ENCODE data around the gene EHD4.

The EHD4 gene

DNA sequence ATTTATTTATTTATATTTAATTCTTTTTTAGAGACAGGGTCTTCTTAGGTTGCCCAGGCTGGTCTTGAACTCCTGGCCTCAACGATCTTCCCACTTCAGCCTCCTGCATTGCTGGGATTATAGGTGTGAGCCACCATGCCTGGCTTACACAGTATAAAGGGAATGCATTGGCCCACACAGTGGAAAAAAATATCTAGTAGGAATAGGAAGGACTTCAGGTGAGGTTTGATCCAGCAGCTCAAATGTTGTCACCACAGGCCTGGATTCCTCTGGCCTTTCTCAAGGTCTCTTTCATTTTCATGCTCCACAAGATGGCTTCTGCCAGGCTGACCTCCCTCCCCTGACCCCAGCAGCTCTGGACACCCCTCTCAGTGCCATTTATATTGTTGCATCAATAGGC is 76.4 kb downstream of the EHD4 start:
- Histone ChIP-seq H3K4me1 (ENCODE audit: control insufficient read depth, insufficient read depth, low read length) (peaks cover 7% of the 10 kb centered on the region), H3K27ac (ENCODE audit: extremely low read depth, low read depth, low read length) (no peak overlapping the region), H3K36me3 (ENCODE audit: control insufficient read depth in 2 of 2, insufficient read depth in 1 of 2, low read length in 2 of 2) (peaks cover 0 to 5% of the 10 kb centered on the region in 2 experiments; a peak in 1 of 3 replicates), H3K9me3 (ENCODE audit: control insufficient read depth, insufficient read depth, low read depth, low read length) (no peaks in the 10 kb centered on the region), H3K4me3 (ENCODE audit: low read depth, low read length) (no peak overlapping the region)
- TF ChIP-seq IKZF3 (tag by site-specific recombination; IDR thresholded peaks at IDR 0.05) (no peak), ZNF19 (tag by site-specific recombination; IDR thresholded peaks at IDR 0.05; ENCODE audit: low read depth) (no peak), SP2 (tag by site-specific recombination; IDR thresholded peaks at IDR 0.05) (no peak), ZNF366 (tag by site-specific recombination; conservative IDR thresholded peaks at IDR 0.05) (no peak)
- POLR2A ChIA-PET, result no interaction called here
- CTCF ChIA-PET, result no interaction called here

DNA sequence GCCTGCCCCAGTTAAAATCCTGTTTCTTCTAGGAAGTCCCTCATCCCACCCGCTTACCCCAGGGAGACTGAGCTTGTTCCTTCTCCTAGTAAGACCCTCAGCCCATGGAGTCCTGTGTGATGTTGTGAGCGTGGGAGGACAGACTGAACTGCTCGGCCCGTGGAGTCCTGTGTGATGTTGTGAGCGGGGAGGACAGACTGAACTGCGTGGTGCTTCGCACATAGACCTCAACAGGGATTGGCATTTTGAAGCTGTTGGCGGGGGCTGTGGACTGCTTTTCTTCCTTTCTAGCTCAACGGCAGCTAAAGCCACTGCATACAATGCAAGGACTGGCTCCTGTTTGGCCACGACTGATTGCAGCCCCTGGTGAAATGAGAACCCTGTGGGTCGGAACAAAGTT is 76.9 kb downstream of the EHD4 start:
- Histone ChIP-seq H3K4me1 (ENCODE audit: control insufficient read depth, insufficient read depth, low read length) (peaks cover 7% of the 10 kb centered on the region), H3K9me3 (ENCODE audit: control insufficient read depth, insufficient read depth, low read depth, low read length) (no peaks in the 10 kb centered on the region), H3K36me3 (ENCODE audit: control insufficient read depth in 2 of 2, insufficient read depth in 1 of 2, low read length in 2 of 2) (peaks cover 0 to under 1% of the 10 kb centered on the region in 2 experiments; a peak in 1 of 3 replicates), H3K27ac (ENCODE audit: extremely low read depth, low read depth, low read length) (no peak overlapping the region), H3K4me3 (ENCODE audit: low read depth, low read length) (no peak overlapping the region)
- ChIA-PET POLR2A (no interaction called here), CTCF (interaction anchor here (0.9 kb wide), 1 partner anchor 9 kb away, joined by 8 read pairs; no protein-coding TSS in a partner anchor)
- no peak for TF ChIP-seq ZNF112 (tag by site-specific recombination; IDR thresholded peaks at IDR 0.05)
- TF ChIP-seq, protein P1, sequence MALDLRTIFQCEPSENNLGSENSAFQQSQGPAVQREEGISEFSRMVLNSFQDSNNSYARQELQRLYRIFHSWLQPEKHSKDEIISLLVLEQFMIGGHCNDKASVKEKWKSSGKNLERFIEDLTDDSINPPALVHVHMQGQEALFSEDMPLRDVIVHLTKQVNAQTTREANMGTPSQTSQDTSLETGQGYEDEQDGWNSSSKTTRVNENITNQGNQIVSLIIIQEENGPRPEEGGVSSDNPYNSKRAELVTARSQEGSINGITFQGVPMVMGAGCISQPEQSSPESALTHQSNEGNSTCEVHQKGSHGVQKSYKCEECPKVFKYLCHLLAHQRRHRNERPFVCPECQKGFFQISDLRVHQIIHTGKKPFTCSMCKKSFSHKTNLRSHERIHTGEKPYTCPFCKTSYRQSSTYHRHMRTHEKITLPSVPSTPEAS (tag by site-specific recombination; IDR thresholded peaks at IDR 0.05), result no peak
- TF ChIP-seq ZNF585B (tag by site-specific recombination; IDR thresholded peaks at IDR 0.05), result no peak
- no peak for TF ChIP-seq KLF9 (tag by site-specific recombination; IDR thresholded peaks at IDR 0.05; ENCODE audit: low read depth)
- TF ChIP-seq ZNF747 (tag by site-specific recombination; IDR thresholded peaks at IDR 0.05), result no peak

DNA sequence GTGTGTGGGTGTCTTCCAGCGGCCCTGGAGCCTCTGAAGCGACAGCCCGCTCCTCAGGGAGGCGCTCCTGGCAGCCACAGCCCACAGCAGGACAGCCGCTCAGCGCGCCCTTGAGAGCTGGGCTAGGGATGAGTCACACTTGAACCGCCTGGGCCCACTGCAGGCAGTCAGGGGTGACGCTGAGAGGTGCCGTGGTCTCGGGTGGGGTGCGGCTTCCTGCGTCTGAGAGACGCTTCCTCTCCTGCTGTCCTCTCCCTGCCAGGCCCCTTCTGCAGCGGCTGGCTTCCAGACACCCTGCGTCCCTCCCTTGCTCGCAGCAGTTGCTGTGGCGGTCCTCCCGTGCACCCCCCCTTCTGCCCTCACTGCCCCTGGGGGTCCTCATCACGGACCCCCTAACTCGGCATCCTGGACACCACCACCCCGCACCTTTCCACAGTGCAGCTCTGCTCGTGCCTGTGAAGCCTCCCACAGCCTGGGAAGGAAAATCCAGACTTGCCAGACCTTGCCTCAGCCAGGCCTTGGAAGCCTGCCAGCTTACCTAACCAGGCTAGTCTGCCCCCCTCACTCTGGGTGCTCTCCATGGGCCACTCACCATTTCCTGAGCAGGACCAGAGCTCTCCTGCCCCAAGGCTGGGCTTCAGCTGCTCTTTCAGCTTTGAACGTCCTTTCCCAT is 77.4 kb downstream of the EHD4 start:
- no peak overlapping the region for H3K4me3 ChIP-seq (ENCODE audit: low read depth, low read length)
- peak overlapping the region; percentile 31; the same call in 1 of the 2 replicates for H3K27ac ChIP-seq (ENCODE audit: extremely low read depth, low read depth, low read length)
- no peak for TF ChIP-seq PBX3 (CRISPR knock-in tag; IDR thresholded peaks at IDR 0.05)
- TF ChIP-seq ZNF423 (tag by site-specific recombination; IDR thresholded peaks at IDR 0.05), result peak; percentile 73; the same call in 1 of the 2 replicates
- TF ChIP-seq ZNF596 (tag by site-specific recombination; IDR thresholded peaks at IDR 0.05), result no peak
- TF ChIP-seq ZNF529 (tag by site-specific recombination; IDR thresholded peaks at IDR 0.05; ENCODE audit: insufficient replicate concordance), result no peak
- no peak for TF ChIP-seq ZNF37A (tag by site-specific recombination; IDR thresholded peaks at IDR 0.05)
- no peak for TF ChIP-seq ATF2 (tag by site-specific recombination; IDR thresholded peaks at IDR 0.05; ENCODE audit: low read depth)
- no peak for TF ChIP-seq SCRT1 (tag by site-specific recombination; IDR thresholded peaks at IDR 0.05; ENCODE audit: borderline replicate concordance)
- no peak for TF ChIP-seq ZNF169 (tag by site-specific recombination; IDR thresholded peaks at IDR 0.05)
- TF ChIP-seq ZNF148 (tag by site-specific recombination; IDR thresholded peaks at IDR 0.05; ENCODE audit: borderline replicate concordance), result no peak
- peak; percentile 14; the same call in 1 of the 2 replicates for TF ChIP-seq ZNF398 (tag by site-specific recombination; IDR thresholded peaks at IDR 0.05)
- no peak for TF ChIP-seq ZNF521 (tag by site-specific recombination; IDR thresholded peaks at IDR 0.05)
- TF ChIP-seq, protein P2, sequence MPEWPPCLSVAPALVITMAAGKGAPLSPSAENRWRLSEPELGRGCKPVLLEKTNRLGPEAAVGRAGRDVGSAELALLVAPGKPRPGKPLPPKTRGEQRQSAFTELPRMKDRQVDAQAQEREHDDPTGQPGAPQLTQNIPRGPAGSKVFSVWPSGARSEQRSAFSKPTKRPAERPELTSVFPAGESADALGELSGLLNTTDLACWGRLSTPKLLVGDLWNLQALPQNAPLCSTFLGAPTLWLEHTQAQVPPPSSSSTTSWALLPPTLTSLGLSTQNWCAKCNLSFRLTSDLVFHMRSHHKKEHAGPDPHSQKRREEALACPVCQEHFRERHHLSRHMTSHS (tag by site-specific recombination; IDR thresholded peaks at IDR 0.05), result no peak
- TF ChIP-seq ZNF184 (tag by site-specific recombination; IDR thresholded peaks at IDR 0.05), result no peak

More for the DNA sequence above, 77.4 kb downstream of the EHD4 start:
- CTCF ChIA-PET, result interaction anchor here (0.9 kb wide), 1 partner anchor 10 kb away, joined by 8 read pairs; no protein-coding TSS in a partner anchor
- Histone ChIP-seq H3K4me1 (ENCODE audit: control insufficient read depth, insufficient read depth, low read length) (peaks cover 7% of the 10 kb centered on the region), H3K9me3 (ENCODE audit: control insufficient read depth, insufficient read depth, low read depth, low read length) (no peaks in the 10 kb centered on the region), H3K36me3 (ENCODE audit: control insufficient read depth in 2 of 2, insufficient read depth in 1 of 2, low read length in 2 of 2) (no peaks in the 10 kb centered on the region)
- POLR2A ChIA-PET, result interaction anchor here (0.6 kb wide), 1 partner anchor 44 kb away, joined by 4 read pairs; no protein-coding TSS in a partner anchor

All from HEK293 (cell line).